Neural crest cell (in vitro differentiated cells): ENCODE measurements around the gene GATB. TPM values are rescaled to one million over a fixed set of nuclear protein-coding genes. Genes with fewer than 3 reads are reported as not detected.

Experiments
- DNase-seq: peaks from one replicate; pipeline ENCODE4 v3.0.0; 2021; ENCODE audit warnings: low read depth, mixed read lengths, low spot score
- H3K27ac Mint-ChIP-seq: one replicate; pipeline ENCODE4 v1.8.0; 2021; ENCODE audit warnings: mild to moderate bottlenecking, mixed read lengths; ENCODE audit not compliant: unreplicated experiment
- H3K27me3 Mint-ChIP-seq: 2 replicates; pipeline ENCODE4 v1.8.0; 2021; ENCODE audit warnings: low read depth, mild to moderate bottlenecking, mixed read lengths
- H3K36me3 Mint-ChIP-seq: 2 replicates; pipeline ENCODE4 v1.8.0; 2021; ENCODE audit warnings: low read depth, mild to moderate bottlenecking, mixed read lengths
- H3K4me1 Mint-ChIP-seq: 2 replicates; pipeline ENCODE4 v1.8.0; 2021; ENCODE audit warnings: mixed read lengths
- H3K4me3 Mint-ChIP-seq: one replicate; pipeline ENCODE4 v1.8.0; 2021; ENCODE audit warnings: mild to moderate bottlenecking, mixed read lengths
- H3K9me3 Mint-ChIP-seq: 2 replicates; pipeline ENCODE4 v1.8.0; 2021; ENCODE audit warnings: mixed read lengths
- total RNA-seq: library from RNA; stranded (reverse); gene quantifications from 2 replicates; pipeline ENCODE4 v1.2.1, GENCODE V29; 2021
- TF ChIP-seq, protein P1 (sequence below): fragments of 200-600 bp; sonication (generic); conservative IDR thresholded peaks from 2 replicates; pipeline ENCODE4 v1.5.0; 2021; ENCODE audit warnings: antibody characterized with exemption, mild to moderate bottlenecking

GATB gene
- total RNA-seq, 1 donor from 2014 or later: 24.9 TPM

- peaks cover 6% of the 10 kb centered on the region for H3K36me3 Mint-ChIP-seq
- H3K4me3 Mint-ChIP-seq: no peak overlapping the region
- no peaks in the 10 kb centered on the region for H3K27me3 Mint-ChIP-seq
- no peaks in the 10 kb centered on the region for H3K4me1 Mint-ChIP-seq
- TF ChIP-seq, protein P1, sequence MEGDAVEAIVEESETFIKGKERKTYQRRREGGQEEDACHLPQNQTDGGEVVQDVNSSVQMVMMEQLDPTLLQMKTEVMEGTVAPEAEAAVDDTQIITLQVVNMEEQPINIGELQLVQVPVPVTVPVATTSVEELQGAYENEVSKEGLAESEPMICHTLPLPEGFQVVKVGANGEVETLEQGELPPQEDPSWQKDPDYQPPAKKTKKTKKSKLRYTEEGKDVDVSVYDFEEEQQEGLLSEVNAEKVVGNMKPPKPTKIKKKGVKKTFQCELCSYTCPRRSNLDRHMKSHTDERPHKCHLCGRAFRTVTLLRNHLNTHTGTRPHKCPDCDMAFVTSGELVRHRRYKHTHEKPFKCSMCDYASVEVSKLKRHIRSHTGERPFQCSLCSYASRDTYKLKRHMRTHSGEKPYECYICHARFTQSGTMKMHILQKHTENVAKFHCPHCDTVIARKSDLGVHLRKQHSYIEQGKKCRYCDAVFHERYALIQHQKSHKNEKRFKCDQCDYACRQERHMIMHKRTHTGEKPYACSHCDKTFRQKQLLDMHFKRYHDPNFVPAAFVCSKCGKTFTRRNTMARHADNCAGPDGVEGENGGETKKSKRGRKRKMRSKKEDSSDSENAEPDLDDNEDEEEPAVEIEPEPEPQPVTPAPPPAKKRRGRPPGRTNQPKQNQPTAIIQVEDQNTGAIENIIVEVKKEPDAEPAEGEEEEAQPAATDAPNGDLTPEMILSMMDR: no peak
- no peak overlapping the region for H3K27ac Mint-ChIP-seq
- DNase-seq: no peak
- H3K9me3 Mint-ChIP-seq: no peaks in the 10 kb centered on the region
These were observed 51.7 kb downstream of the GATB start for GRCh38 chr4:151709071-151709470.

GRCh38 chr4:151708100-151708499, 52.7 kb downstream of the GATB start:
- peaks cover 6% of the 10 kb centered on the region for H3K36me3 Mint-ChIP-seq
- no peak overlapping the region for H3K27ac Mint-ChIP-seq
- TF ChIP-seq, protein P1: no peak

GRCh38 chr4:151703401-151703800, 57.4 kb downstream of the GATB start:
- Mint-ChIP-seq H3K4me1 (no peaks in the 10 kb centered on the region), H3K9me3 (no peaks in the 10 kb centered on the region), H3K36me3 (peaks cover 10% of the 10 kb centered on the region), H3K4me3 (no peak overlapping the region), H3K27me3 (no peaks in the 10 kb centered on the region), H3K27ac (no peak overlapping the region)
- TF ChIP-seq, protein P1: no peak
- DNase-seq: no peak

More at GRCh38 chr4:151708100-151708499, 52.7 kb downstream of the GATB start:
- Mint-ChIP-seq H3K4me3 (no peak overlapping the region), H3K27me3 (no peaks in the 10 kb centered on the region), H3K4me1 (no peaks in the 10 kb centered on the region), H3K9me3 (no peaks in the 10 kb centered on the region)
- DNase-seq: no peak

GRCh38 chr4:151702256-151702655, 58.6 kb downstream of the GATB start:
- Mint-ChIP-seq H3K9me3 (no peaks in the 10 kb centered on the region), H3K27ac (no peak overlapping the region), H3K36me3 (peaks cover 10% of the 10 kb centered on the region), H3K4me3 (no peak overlapping the region), H3K4me1 (no peaks in the 10 kb centered on the region), H3K27me3 (no peaks in the 10 kb centered on the region)
- TF ChIP-seq, protein P1: no peak
- no peak for DNase-seq

DNA sequence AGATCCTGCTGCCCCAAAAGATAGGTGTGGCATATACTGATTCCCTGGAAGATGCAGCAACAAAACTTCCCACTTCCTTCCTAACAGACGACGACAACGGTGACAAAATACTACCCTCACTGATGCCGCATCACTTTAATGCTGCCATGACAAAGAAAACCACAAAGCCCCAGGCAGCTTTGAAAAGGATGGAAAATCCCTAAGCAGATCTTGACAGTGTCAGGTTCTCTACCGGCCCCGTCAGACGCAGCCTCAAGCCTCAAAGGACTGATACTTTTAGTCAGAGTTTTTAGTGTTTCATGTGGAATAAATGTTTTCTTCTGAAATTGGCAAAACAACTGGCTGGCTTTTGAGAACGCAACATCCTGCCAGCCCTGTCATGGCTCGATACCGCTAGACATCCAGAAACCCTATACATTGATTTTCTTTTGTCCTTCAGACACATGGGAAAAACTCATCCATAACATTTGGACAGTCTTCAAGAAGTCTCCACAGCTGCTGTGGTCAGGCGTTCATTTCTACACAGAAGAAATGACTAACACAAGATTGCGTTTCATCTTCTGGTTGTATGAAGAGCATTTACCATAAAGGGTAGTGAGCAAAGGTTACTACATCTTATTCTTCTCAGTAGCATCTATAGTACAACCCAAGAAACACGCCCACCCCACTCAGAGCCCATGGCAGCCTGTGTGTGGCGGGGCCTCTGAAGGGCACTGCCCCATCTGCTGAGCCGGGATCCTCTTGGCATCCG, 60.1 kb downstream of the GATB start:
- Mint-ChIP-seq H3K27me3 (no peaks in the 10 kb centered on the region), H3K9me3 (no peaks in the 10 kb centered on the region), H3K4me3 (no peak overlapping the region), H3K36me3 (peaks cover 8% of the 10 kb centered on the region), H3K4me1 (no peaks in the 10 kb centered on the region), H3K27ac (no peak overlapping the region)
- TF ChIP-seq, protein P1: no peak
- DNase-seq: no peak
